Endodermal cell (in vitro differentiated cells): Measurements from ENCODE around the gene PGLYRP3. TPM values are rescaled to one million over a fixed set of nuclear protein-coding genes. Genes with fewer than 3 reads are reported as not detected.
A peak's percentile ranks its signal among the peaks of the same experiment; 100 is the strongest.

Source experiments
- DNase-seq: peaks from one replicate; pipeline ENCODE4 v3.0.0-alpha.2; 2017
- H3K27ac ChIP-seq: 2 replicates; pipeline ENCODE4 v1.5.1; 2013; ENCODE audit warnings: mild to moderate bottlenecking, low read depth, low read length, moderate library complexity
- H3K27me3 ChIP-seq: 2 replicates; pipeline ENCODE4 v1.6.1; 2013; ENCODE audit warnings: mild to moderate bottlenecking, low read length, moderate library complexity; ENCODE audit not compliant: insufficient read depth, control insufficient read depth, poor library complexity, severe bottlenecking
- H3K36me3 ChIP-seq: 2 replicates; pipeline ENCODE4 v1.7.0; 2013; ENCODE audit warnings: mild to moderate bottlenecking, low read length, moderate library complexity; ENCODE audit not compliant: control insufficient read depth, insufficient read depth
- H3K4me1 ChIP-seq: one replicate; pipeline ENCODE4 v1.7.0; 2013; ENCODE audit warnings: low read length; ENCODE audit not compliant: control insufficient read depth, insufficient read depth
- H3K4me3 ChIP-seq: 2 replicates; pipeline ENCODE4 v1.5.1; 2013; ENCODE audit warnings: mild to moderate bottlenecking, low read length, moderate library complexity
- H3K9ac ChIP-seq: 2 replicates; pipeline ENCODE4 v1.6.1; 2013; ENCODE audit warnings: mild to moderate bottlenecking, low read length, moderate library complexity; ENCODE audit not compliant: poor library complexity, severe bottlenecking; ENCODE audit errors: extremely low read depth
- H3K9me3 ChIP-seq: 2 replicates; pipeline ENCODE4 v1.6.1; 2013; ENCODE audit warnings: mild to moderate bottlenecking, low read length, moderate library complexity; ENCODE audit not compliant: control insufficient read depth
- H3K27ac Mint-ChIP-seq: 2 replicates; pipeline ENCODE4 v1.8.0; 2020; ENCODE audit warnings: mixed read lengths
- H3K27me3 Mint-ChIP-seq: 2 replicates; pipeline ENCODE4 v1.8.0; 2021; ENCODE audit warnings: mild to moderate bottlenecking, mixed read lengths; ENCODE audit not compliant: insufficient read depth
- H3K36me3 Mint-ChIP-seq: 2 replicates; pipeline ENCODE4 v1.8.0; 2020; ENCODE audit warnings: low read depth, mixed read lengths
- H3K4me1 Mint-ChIP-seq: 2 replicates; pipeline ENCODE4 v1.8.0; 2020; ENCODE audit warnings: mixed read lengths
- H3K4me3 Mint-ChIP-seq: 2 replicates; pipeline ENCODE4 v1.8.0; 2020; ENCODE audit warnings: mild to moderate bottlenecking, moderate library complexity, mixed read lengths
- H3K9me3 Mint-ChIP-seq: 2 replicates; pipeline ENCODE4 v1.8.0; 2020; ENCODE audit warnings: mild to moderate bottlenecking, mixed read lengths
- WGBS, 2 experiments: methylation state at CpG; one replicate each; pipeline versions ENCODE4 v1.1.5 to v1.1.7; 2013; ENCODE audit warnings: missing lambda C conversion rate in 2 of 2, mixed read lengths in 1 of 2; ENCODE audit not compliant: insufficient coverage in 1 of 2, insufficient read length in 1 of 2; 5-methylcytosine and 5-hydroxymethylcytosine counted together
- total RNA-seq, 2 donors: library from RNA; stranded (reverse); fragmentation: NEBNext Ultra II Directional in 1 of 2; extraction: Animal tissue kit (Norgen Biotek cat#: 25700) in 1 of 2; gene quantifications; 2 replicates in 1 of 2; 3 replicates in 1 of 2; pipeline ENCODE4 v1.2.1, GENCODE V29; 2021
- TF ChIP-seq, protein P1 (sequence below): fragments of 200-600 bp; sonication (generic); conservative IDR thresholded peaks from 2 replicates; pipeline ENCODE4 v1.5.0; 2021; ENCODE audit warnings: antibody characterized with exemption, mild to moderate bottlenecking

The PGLYRP3 gene
- total RNA-seq, 2 donors from 2014 or later, result not detected

- no peaks in the 10 kb centered on the region for H3K36me3 Mint-ChIP-seq
- Histone ChIP-seq H3K9me3 (no peaks in the 10 kb centered on the region), H3K27ac (no peak overlapping the region), H3K27me3 (peaks cover 3% of the 10 kb centered on the region), H3K9ac (no peak overlapping the region), H3K36me3 (no peaks in the 10 kb centered on the region), H3K4me1 (peaks cover 15% of the 10 kb centered on the region), H3K4me3 (no peak overlapping the region)
- H3K4me3 Mint-ChIP-seq, result no peak overlapping the region
- WGBS, 2 experiments, result 91 to 93% methylated on average over 3 to 4 of the region's 4 CpGs
- peaks cover 8% of the 10 kb centered on the region for H3K27me3 Mint-ChIP-seq
- peaks cover 32% of the 10 kb centered on the region for H3K4me1 Mint-ChIP-seq
- TF ChIP-seq, protein P1, sequence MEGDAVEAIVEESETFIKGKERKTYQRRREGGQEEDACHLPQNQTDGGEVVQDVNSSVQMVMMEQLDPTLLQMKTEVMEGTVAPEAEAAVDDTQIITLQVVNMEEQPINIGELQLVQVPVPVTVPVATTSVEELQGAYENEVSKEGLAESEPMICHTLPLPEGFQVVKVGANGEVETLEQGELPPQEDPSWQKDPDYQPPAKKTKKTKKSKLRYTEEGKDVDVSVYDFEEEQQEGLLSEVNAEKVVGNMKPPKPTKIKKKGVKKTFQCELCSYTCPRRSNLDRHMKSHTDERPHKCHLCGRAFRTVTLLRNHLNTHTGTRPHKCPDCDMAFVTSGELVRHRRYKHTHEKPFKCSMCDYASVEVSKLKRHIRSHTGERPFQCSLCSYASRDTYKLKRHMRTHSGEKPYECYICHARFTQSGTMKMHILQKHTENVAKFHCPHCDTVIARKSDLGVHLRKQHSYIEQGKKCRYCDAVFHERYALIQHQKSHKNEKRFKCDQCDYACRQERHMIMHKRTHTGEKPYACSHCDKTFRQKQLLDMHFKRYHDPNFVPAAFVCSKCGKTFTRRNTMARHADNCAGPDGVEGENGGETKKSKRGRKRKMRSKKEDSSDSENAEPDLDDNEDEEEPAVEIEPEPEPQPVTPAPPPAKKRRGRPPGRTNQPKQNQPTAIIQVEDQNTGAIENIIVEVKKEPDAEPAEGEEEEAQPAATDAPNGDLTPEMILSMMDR, result no peak
- peak; percentile 20 for DNase-seq
- H3K27ac Mint-ChIP-seq, result no peak overlapping the region
- no peaks in the 10 kb centered on the region for H3K9me3 Mint-ChIP-seq
Measured at GRCh38 chr1:153341431-153341934, 28.7 kb upstream of the PGLYRP3 start.

- Histone ChIP-seq H3K4me1 (peaks cover 15% of the 10 kb centered on the region), H3K36me3 (no peaks in the 10 kb centered on the region), H3K27ac (no peak overlapping the region), H3K27me3 (peaks cover 3% of the 10 kb centered on the region), H3K9ac (no peak overlapping the region), H3K4me3 (no peak overlapping the region), H3K9me3 (no peaks in the 10 kb centered on the region)
- peaks cover 5% of the 10 kb centered on the region for H3K27me3 Mint-ChIP-seq
- no peaks in the 10 kb centered on the region for H3K9me3 Mint-ChIP-seq
- TF ChIP-seq, protein P1, result no peak
- H3K27ac Mint-ChIP-seq, result no peak overlapping the region
- DNase-seq, result peak; percentile 25
- H3K36me3 Mint-ChIP-seq, result no peaks in the 10 kb centered on the region
- H3K4me3 Mint-ChIP-seq, result no peak overlapping the region
- 94 to 96% methylated on average over 8 to 10 of the region's 10 CpGs for WGBS, 2 experiments
- peaks cover 32% of the 10 kb centered on the region for H3K4me1 Mint-ChIP-seq
Measured at GRCh38 chr1:153340356-153340755, 27.6 kb upstream of the PGLYRP3 start.

- 87 to 90% methylated on average over 6 of the region's 6 CpGs for WGBS, 2 experiments
Measured at GRCh38 chr1:153339802-153340201, 27.1 kb upstream of the PGLYRP3 start.

More at GRCh38 chr1:153339802-153340201, 27.1 kb upstream of the PGLYRP3 start:
- H3K27me3 ChIP-seq, result peaks cover 3% of the 10 kb centered on the region
- peaks cover 32% of the 10 kb centered on the region for H3K4me1 Mint-ChIP-seq
- no peaks in the 10 kb centered on the region for H3K36me3 Mint-ChIP-seq
- no peaks in the 10 kb centered on the region for H3K9me3 Mint-ChIP-seq
- H3K4me3 Mint-ChIP-seq, result no peak overlapping the region
- TF ChIP-seq, protein P1, result no peak
- H3K27ac Mint-ChIP-seq, result no peak overlapping the region
- H3K36me3 ChIP-seq, result no peaks in the 10 kb centered on the region
- H3K27ac ChIP-seq, result no peak overlapping the region
- H3K9ac ChIP-seq, result no peak overlapping the region
- no peaks in the 10 kb centered on the region for H3K9me3 ChIP-seq
- H3K4me1 ChIP-seq, result peaks cover 15% of the 10 kb centered on the region
- H3K4me3 ChIP-seq, result no peak overlapping the region
- H3K27me3 Mint-ChIP-seq, result peaks cover 5% of the 10 kb centered on the region
- DNase-seq, result no peak
